Muscle layer of colon (tissue), 2 donors: Measurements from ENCODE around the gene KCNG4.

Experiments
- H3K27ac ChIP-seq: one replicate; pipeline ENCODE4 v1.7.0; 2013; ENCODE audit warnings: low read depth, mild to moderate bottlenecking, low read length, moderate library complexity
- H3K27me3 ChIP-seq, 2 donors: one replicate each; pipeline ENCODE4 v1.7.0; 2013; ENCODE audit warnings: low read length in 2 of 2, mild to moderate bottlenecking in 2 of 2; ENCODE audit not compliant: insufficient read depth in 2 of 2, control insufficient read depth in 1 of 2
- H3K36me3 ChIP-seq: one replicate; pipeline ENCODE4 v1.7.0; 2013; ENCODE audit warnings: mild to moderate bottlenecking, low read length; ENCODE audit not compliant: insufficient read depth
- H3K4me1 ChIP-seq: one replicate; pipeline ENCODE4 v1.7.0; 2013; ENCODE audit warnings: mild to moderate bottlenecking, low read length; ENCODE audit not compliant: insufficient read depth
- H3K4me3 ChIP-seq, 2 donors: one replicate each; pipeline ENCODE4 v1.7.0; 2013; ENCODE audit warnings: low read length in 2 of 2, low read depth in 1 of 2, mild to moderate bottlenecking in 1 of 2, moderate library complexity in 1 of 2
- H3K9ac ChIP-seq: one replicate; pipeline ENCODE4 v1.7.0; 2013; ENCODE audit warnings: low read length
- H3K9me3 ChIP-seq: one replicate; pipeline ENCODE4 v1.7.0; 2013; ENCODE audit warnings: mild to moderate bottlenecking, low read length
- donor health status: abdominal sarcoma.
- donor health status: Adenocarcinoma of cecum.

KCNG4 gene

DNA sequence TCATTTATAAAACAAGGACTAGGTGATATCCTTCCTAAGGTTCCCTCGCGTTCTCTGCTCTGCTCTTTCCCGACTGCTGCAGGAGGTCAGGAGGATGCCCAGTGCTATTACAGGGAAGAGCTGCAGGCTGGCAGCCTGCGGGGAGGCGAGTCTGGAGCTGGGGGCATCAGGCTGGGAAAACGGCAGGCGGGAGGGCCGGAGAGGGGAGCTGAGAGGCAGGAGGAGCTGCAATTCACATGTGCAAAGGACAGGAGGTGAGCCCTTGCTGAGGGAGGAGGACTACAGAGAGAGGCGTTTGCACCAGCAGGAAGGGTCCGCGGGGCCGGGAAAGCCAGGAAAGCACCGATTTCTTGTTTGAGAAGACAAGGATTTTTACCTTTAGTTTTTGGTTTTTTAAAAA is 40.7 kb downstream of the KCNG4 start:
- peaks cover 0 to 6% of the 10 kb centered on the region in 2 donors for H3K27me3 ChIP-seq
- no peak overlapping the region for H3K27ac ChIP-seq
- no peaks in the 10 kb centered on the region for H3K9me3 ChIP-seq
- no peak overlapping the region for H3K4me3 ChIP-seq
- no peak overlapping the region for H3K9ac ChIP-seq
- H3K36me3 ChIP-seq: no peaks in the 10 kb centered on the region
- H3K4me1 ChIP-seq: no peaks in the 10 kb centered on the region

DNA sequence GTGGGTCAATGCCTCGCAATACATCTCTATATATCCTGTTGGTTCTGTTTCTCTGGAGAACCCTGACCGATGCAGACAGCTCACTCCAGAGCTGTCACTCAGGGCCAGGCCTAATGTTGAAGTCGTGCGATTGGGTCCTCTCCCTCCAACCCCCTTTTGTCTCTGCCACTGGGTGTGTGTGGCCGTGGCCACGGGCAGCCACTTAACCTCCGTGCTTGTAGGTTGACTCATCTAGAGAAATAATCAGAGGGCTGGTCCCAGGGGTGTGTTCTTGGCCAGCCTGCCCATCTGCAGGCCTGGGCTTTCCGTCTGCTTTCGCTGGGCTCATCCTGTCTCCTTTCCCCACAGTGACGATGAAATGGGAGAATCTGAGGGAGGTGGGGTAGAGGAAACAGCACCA is 41.4 kb downstream of the KCNG4 start:
- no peaks in the 10 kb centered on the region for H3K36me3 ChIP-seq
- no peaks in the 10 kb centered on the region for H3K9me3 ChIP-seq
- no peak overlapping the region for H3K27ac ChIP-seq
- H3K4me3 ChIP-seq: no peak overlapping the region
- no peaks in the 10 kb centered on the region for H3K4me1 ChIP-seq
- H3K27me3 ChIP-seq: peaks cover 0 to 6% of the 10 kb centered on the region in 2 donors
- no peak overlapping the region for H3K9ac ChIP-seq

DNA sequence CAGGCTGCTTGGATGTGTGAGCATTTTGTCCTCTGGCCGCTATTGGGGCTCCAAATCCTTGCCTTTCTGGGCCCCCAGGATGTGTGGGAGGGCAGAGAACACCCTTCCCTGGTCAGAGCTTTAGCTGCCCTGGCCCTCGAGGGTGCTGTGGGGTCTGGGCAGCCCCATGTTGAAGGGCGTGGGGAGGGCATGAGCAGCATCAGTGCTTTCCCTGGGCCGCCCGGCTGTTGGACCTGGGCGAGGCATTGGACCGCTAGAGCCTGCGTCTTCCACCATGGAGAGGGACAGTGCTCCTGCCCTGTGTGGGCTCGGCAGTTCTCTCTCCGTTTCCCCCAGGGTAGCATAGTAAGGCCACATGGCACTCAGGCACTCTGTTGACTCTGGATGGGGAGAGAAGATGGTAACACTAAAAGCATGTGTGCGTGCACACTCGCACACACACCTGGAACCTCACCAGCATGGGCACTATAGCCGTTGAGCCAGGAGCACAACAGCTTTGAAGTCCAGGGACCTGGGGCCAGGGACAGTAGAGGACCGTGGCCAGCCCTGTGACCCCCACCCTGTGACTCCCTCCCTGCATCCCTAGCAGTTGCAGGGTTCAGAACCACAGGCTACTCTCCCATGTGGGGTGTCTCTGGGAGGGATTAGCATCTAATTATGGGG is 42.2 kb downstream of the KCNG4 start:
- Histone ChIP-seq H3K9ac (no peak overlapping the region), H3K27me3 (peaks cover 0 to 6% of the 10 kb centered on the region in 2 donors), H3K36me3 (no peaks in the 10 kb centered on the region), H3K9me3 (no peaks in the 10 kb centered on the region), H3K4me1 (no peaks in the 10 kb centered on the region), H3K27ac (no peak overlapping the region), H3K4me3 (no peak overlapping the region)

DNA sequence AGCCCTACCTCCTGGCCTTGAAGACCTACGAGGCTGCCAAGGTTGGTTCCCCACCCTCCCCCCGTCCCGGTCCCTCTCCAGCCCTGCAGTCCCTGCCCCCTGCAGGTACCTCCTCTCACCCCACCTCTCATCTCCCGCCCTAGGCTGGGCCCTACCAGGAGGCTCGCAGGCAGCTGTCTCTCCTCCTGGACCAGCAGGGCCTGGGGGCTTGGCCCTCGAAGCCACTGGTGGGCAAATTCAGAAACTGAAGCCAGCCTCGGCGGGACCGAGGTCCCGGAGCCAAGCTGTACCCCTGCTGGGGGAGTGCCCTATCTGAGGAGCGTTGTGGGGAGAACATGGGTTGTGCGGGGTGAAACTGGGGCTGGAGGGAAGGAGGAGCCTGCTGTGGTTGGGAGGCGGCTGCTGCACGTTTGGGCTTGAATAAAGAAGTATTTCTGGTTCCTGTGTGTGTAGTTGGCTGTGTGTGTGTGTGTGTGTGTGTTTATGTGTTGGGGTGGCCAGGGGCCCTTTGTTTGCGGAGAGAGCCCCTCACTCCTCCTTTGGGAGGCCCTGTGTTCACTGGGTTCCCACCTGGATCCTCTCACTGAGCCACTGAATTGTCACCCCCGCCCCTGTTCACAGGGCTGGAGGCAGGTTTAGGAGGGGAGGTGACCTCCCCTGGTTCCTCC is 43.0 kb downstream of the KCNG4 start:
- Histone ChIP-seq H3K4me3 (no peak overlapping the region), H3K27me3 (peaks cover 0 to 6% of the 10 kb centered on the region in 2 donors), H3K4me1 (no peaks in the 10 kb centered on the region), H3K9me3 (no peaks in the 10 kb centered on the region), H3K9ac (no peak overlapping the region), H3K27ac (no peak overlapping the region), H3K36me3 (no peaks in the 10 kb centered on the region)

DNA sequence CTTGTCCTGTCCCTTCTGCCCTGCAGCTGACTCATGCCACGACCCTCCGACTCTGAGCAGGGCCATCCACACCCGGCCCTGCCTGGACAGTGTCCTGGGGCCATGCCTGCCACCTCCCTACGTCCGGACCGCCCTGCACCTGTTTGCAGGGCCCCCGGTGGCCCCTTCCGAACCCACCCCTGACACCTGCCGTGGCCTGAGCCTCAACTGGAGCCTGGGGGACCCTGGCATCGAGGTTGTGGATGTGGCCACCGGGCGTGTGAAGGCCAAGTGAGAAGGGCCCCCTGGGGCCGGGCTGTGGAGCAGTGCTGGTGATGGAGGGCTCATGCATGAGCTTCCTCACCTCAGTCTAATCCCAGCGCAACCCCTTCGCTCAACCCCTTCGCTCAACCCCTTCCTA is 43.7 kb downstream of the KCNG4 start:
- no peaks in the 10 kb centered on the region for H3K4me1 ChIP-seq
- H3K4me3 ChIP-seq: no peak overlapping the region
- peaks cover 0 to 6% of the 10 kb centered on the region in 2 donors for H3K27me3 ChIP-seq
- H3K9ac ChIP-seq: no peak overlapping the region
- H3K27ac ChIP-seq: no peak overlapping the region
- no peaks in the 10 kb centered on the region for H3K36me3 ChIP-seq
- H3K9me3 ChIP-seq: no peaks in the 10 kb centered on the region

DNA sequence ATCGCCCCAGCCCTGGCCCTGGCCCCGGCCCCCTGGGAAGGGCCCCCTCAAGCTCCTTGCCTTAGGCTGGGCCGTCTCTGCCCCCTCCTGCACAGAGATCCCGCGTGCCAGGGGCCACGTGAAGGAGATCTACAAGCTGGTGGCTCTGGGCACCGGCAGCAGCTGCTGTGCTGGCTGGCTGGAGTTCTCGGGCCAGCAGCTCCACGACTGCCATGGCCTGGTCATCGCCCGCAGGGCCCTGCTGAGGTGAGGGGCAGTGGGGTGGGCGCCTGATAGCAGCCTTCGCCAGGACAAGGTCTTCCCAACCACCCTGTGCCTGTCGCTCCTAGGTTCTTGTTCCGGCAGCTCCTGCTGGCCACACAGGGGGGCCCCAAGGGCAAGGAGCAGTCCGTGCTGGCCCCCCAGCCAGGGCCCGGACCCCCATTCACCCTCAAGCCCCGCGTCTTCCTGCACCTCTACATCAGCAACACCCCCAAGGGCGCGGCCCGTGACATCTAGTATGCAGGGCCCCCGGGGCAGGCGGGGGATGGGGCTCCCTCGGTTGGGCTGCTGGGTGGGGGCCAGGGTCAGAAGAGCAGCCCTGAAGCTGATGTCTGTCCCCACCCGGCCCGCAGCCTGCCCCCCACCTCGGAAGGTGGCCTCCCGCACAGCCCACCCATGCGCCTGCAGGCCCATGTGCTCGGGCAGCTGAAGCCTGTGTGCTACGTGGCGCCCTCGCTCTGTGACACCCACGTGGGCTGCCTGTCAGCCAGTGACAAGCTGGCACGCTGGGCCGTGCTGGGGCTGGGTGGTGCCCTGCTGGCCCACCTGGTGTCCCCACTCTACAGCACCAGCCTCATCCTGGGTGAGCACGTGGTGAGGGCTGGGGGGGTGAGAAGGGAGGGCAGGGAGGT is 44.4 kb downstream of the KCNG4 start:
- H3K9me3 ChIP-seq: no peaks in the 10 kb centered on the region
- H3K27ac ChIP-seq: no peak overlapping the region
- no peaks in the 10 kb centered on the region for H3K36me3 ChIP-seq
- peaks cover 0 to 6% of the 10 kb centered on the region in 2 donors for H3K27me3 ChIP-seq
- H3K4me3 ChIP-seq: no peak overlapping the region
- H3K4me1 ChIP-seq: no peaks in the 10 kb centered on the region
- no peak overlapping the region for H3K9ac ChIP-seq

DNA sequence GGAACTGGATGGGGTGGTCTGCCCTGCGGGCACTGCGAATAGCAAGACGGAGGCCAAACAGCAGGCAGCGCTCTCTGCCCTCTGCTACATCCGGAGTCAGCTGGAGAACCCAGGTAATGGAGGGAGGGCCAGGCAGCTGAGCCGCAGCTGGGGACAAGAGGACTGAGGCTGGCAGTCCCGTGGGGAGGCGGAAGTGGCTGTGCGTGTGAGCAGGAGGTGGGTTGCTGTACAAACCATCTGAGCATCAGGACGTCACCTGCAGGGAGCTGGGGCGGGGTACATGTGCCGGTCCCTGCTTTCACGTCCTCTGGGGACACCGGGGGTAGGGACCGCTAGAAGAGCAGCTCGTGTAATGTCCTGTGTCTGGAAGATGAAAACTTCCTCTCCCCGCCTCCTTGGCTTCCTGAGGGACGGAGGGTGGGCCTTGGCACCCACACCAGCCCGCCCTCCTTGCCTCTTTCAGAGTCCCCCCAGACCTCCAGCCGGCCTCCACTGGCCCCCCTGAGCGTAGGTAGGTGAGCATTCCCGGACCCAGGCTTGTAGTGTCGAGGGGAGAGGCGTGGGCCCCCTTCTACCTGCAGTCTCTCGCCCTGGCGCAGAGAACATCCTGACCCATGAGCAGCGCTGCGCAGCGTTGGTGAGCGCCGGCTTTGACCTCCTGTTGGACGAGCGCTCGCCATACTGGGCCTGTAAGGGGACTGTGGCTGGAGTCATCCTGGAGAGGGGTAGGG is 45.2 kb downstream of the KCNG4 start:
- H3K36me3 ChIP-seq: no peaks in the 10 kb centered on the region
- no peak overlapping the region for H3K4me3 ChIP-seq
- no peak overlapping the region for H3K27ac ChIP-seq
- peaks cover 0 to 6% of the 10 kb centered on the region in 2 donors for H3K27me3 ChIP-seq
- no peaks in the 10 kb centered on the region for H3K4me1 ChIP-seq
- no peak overlapping the region for H3K9ac ChIP-seq
- no peaks in the 10 kb centered on the region for H3K9me3 ChIP-seq

DNA sequence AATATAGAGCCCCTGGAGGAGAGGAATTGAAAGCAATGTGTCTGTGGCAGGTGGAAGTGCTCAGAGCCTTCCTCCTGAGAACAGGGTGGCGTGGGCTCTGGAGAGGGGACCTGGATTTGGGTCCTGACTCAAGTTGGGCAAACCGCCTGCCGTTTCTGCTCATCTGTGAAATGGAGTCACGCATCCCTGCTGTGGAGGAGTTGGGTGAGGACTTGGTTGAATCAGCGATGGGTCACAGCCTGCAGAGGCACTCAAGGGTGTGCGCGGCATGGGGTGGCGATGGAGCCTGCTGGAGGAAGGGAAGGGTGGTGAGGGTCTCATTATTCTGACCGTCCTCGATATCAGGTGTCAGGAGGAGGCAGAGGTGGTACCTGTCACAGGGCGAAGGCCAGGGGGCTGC is 45.8 kb downstream of the KCNG4 start:
- Histone ChIP-seq H3K36me3 (no peaks in the 10 kb centered on the region), H3K27me3 (peaks cover 0 to 6% of the 10 kb centered on the region in 2 donors), H3K27ac (no peak overlapping the region), H3K4me3 (no peak overlapping the region), H3K9me3 (no peaks in the 10 kb centered on the region), H3K4me1 (no peaks in the 10 kb centered on the region), H3K9ac (no peak overlapping the region)

DNA sequence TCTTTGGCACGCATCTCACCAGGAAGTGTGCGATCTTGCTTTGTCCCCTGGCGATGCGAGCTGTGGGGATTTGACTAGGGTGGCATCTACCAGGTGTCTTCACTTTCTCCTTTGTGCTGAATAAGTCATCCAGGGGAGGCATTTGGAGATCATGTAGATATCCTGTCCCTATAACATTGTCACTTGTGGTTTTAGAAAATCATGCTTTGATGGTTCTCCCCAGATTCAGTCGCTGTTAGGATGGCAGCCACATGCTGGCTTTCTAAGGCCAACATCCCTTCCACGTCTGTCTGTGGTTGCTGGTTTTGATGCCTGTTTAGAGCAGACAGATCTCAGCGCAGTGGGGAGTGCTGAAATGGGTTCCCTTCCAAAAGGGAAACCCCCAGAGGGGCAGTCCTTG is 46.3 kb downstream of the KCNG4 start:
- Histone ChIP-seq H3K9me3 (no peaks in the 10 kb centered on the region), H3K27me3 (peaks cover 0 to 6% of the 10 kb centered on the region in 2 donors), H3K4me1 (no peaks in the 10 kb centered on the region), H3K36me3 (no peaks in the 10 kb centered on the region), H3K27ac (no peak overlapping the region), H3K4me3 (no peak overlapping the region), H3K9ac (no peak overlapping the region)

DNA sequence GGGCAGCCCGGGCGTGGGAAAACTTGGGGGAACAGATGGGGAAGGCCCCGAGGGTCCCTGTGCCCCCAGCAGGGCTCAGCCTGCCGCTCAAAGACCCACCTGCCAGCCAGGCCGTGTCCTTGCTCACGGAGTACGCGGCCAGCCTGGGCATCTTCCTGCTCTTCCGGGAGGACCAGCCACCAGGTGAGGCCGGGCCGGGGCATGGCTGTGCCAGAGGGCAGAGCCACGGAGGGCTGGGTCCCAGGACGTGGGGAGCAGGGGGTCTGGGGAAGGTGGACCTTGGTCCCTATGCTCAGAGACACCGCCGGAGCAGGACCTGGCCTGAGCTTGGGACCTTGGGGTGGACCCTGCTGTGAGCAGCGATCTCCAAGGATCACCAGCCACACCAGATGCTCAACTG is 48.3 kb downstream of the KCNG4 start:
- Histone ChIP-seq H3K27ac (no peak overlapping the region), H3K9ac (no peak overlapping the region), H3K36me3 (no peaks in the 10 kb centered on the region), H3K4me3 (no peak overlapping the region), H3K27me3 (peaks cover 0 to 6% of the 10 kb centered on the region in 2 donors), H3K9me3 (no peaks in the 10 kb centered on the region), H3K4me1 (no peaks in the 10 kb centered on the region)
